ENCODE measurements around the gene BAZ1A.

GRCh38 chr14:34810028-34810427 is 65.1 kb downstream of the BAZ1A start:
- TF ChIP-seq CTCF (IDR thresholded peaks at IDR 0.05): no peak
- no peak for TF ChIP-seq EZH2 (IDR thresholded peaks at IDR 0.05; ENCODE audit: borderline replicate concordance, insufficient read depth, low read depth, low read length, poor library complexity, severe bottlenecking)
